ENCODE data around the gene ABLIM3.

The ABLIM3 gene

GRCh38 chr5:149242339-149242738 is 101.0 kb downstream of the ABLIM3 start:
- Histone ChIP-seq H3K4me1 (ENCODE audit: control insufficient read depth in 1 of 2, insufficient read depth in 2 of 2, low read length in 2 of 2) (no peaks in the 10 kb centered on the region), H3K9me3 (ENCODE audit: control insufficient read depth in 1 of 2, low read length in 2 of 2) (peaks cover 0 to 3% of the 10 kb centered on the region in 2 donors), H3K27me3 (ENCODE audit: low read depth, low read length) (no peaks in the 10 kb centered on the region), H3K36me3 (ENCODE audit: control insufficient read depth in 1 of 2, insufficient read depth in 2 of 2, low read length in 2 of 2) (peaks cover 11 to 19% of the 10 kb centered on the region in 2 donors), H3K27ac (ENCODE audit: low read length) (no peak overlapping the region), H3K4me3 (ENCODE audit: low read depth in 1 of 2, low read length in 2 of 2) (no peak overlapping the region)

GRCh38 chr5:149246906-149247305 is 105.6 kb downstream of the ABLIM3 start:
- Histone ChIP-seq H3K27ac (ENCODE audit: low read length) (no peak overlapping the region), H3K9me3 (ENCODE audit: control insufficient read depth in 1 of 2, low read length in 2 of 2) (peaks cover 0 to 3% of the 10 kb centered on the region in 2 donors), H3K36me3 (ENCODE audit: control insufficient read depth in 1 of 2, insufficient read depth in 2 of 2, low read length in 2 of 2) (peaks cover 7 to 18% of the 10 kb centered on the region in 2 donors), H3K4me3 (ENCODE audit: low read depth in 1 of 2, low read length in 2 of 2) (no peak overlapping the region), H3K27me3 (ENCODE audit: low read depth, low read length) (no peaks in the 10 kb centered on the region), H3K4me1 (ENCODE audit: control insufficient read depth in 1 of 2, insufficient read depth in 2 of 2, low read length in 2 of 2) (no peaks in the 10 kb centered on the region)

GRCh38 chr5:149247726-149248125 is 106.4 kb downstream of the ABLIM3 start:
- H3K36me3 ChIP-seq (ENCODE audit: control insufficient read depth in 1 of 2, insufficient read depth in 2 of 2, low read length in 2 of 2): peaks cover 7 to 18% of the 10 kb centered on the region in 2 donors
- H3K9me3 ChIP-seq (ENCODE audit: control insufficient read depth in 1 of 2, low read length in 2 of 2): peaks cover 0 to 3% of the 10 kb centered on the region in 2 donors
- no peaks in the 10 kb centered on the region for H3K4me1 ChIP-seq (ENCODE audit: control insufficient read depth in 1 of 2, insufficient read depth in 2 of 2, low read length in 2 of 2)
- no peak overlapping the region for H3K4me3 ChIP-seq (ENCODE audit: low read depth in 1 of 2, low read length in 2 of 2)
- H3K27me3 ChIP-seq (ENCODE audit: low read depth, low read length): no peaks in the 10 kb centered on the region
- no peak overlapping the region for H3K27ac ChIP-seq (ENCODE audit: low read length)

GRCh38 chr5:149251546-149251945 is 110.3 kb downstream of the ABLIM3 start:
- H3K4me1 ChIP-seq (ENCODE audit: control insufficient read depth in 1 of 2, insufficient read depth in 2 of 2, low read length in 2 of 2): no peaks in the 10 kb centered on the region
- no peak overlapping the region for H3K4me3 ChIP-seq (ENCODE audit: low read depth in 1 of 2, low read length in 2 of 2)
- H3K36me3 ChIP-seq (ENCODE audit: control insufficient read depth in 1 of 2, insufficient read depth in 2 of 2, low read length in 2 of 2): peaks cover 5 to 12% of the 10 kb centered on the region in 2 donors
- peaks cover 0 to 3% of the 10 kb centered on the region in 2 donors for H3K9me3 ChIP-seq (ENCODE audit: control insufficient read depth in 1 of 2, low read length in 2 of 2)
- H3K27me3 ChIP-seq (ENCODE audit: low read depth, low read length): no peaks in the 10 kb centered on the region
- no peak overlapping the region for H3K27ac ChIP-seq (ENCODE audit: low read length)

GRCh38 chr5:149254506-149254905 is 113.2 kb downstream of the ABLIM3 start:
- Histone ChIP-seq H3K27ac (ENCODE audit: low read length) (no peak overlapping the region), H3K36me3 (ENCODE audit: control insufficient read depth in 1 of 2, insufficient read depth in 2 of 2, low read length in 2 of 2) (peaks cover 0 to 5% of the 10 kb centered on the region in 2 donors), H3K4me1 (ENCODE audit: control insufficient read depth in 1 of 2, insufficient read depth in 2 of 2, low read length in 2 of 2) (no peaks in the 10 kb centered on the region), H3K9me3 (ENCODE audit: control insufficient read depth in 1 of 2, low read length in 2 of 2) (no peaks in the 10 kb centered on the region), H3K27me3 (ENCODE audit: low read depth, low read length) (no peaks in the 10 kb centered on the region), H3K4me3 (ENCODE audit: low read depth in 1 of 2, low read length in 2 of 2) (no peak overlapping the region)

- Histone ChIP-seq H3K27me3 (ENCODE audit: low read depth, low read length) (no peaks in the 10 kb centered on the region), H3K27ac (ENCODE audit: low read length) (no peak overlapping the region), H3K4me3 (ENCODE audit: low read depth in 1 of 2, low read length in 2 of 2) (no peak overlapping the region), H3K9me3 (ENCODE audit: control insufficient read depth in 1 of 2, low read length in 2 of 2) (no peaks in the 10 kb centered on the region), H3K36me3 (ENCODE audit: control insufficient read depth in 1 of 2, insufficient read depth in 2 of 2, low read length in 2 of 2) (peaks cover 0 to 4% of the 10 kb centered on the region in 2 donors), H3K4me1 (ENCODE audit: control insufficient read depth in 1 of 2, insufficient read depth in 2 of 2, low read length in 2 of 2) (no peaks in the 10 kb centered on the region)
Observed at GRCh38 chr5:149256451-149256850, 115.2 kb downstream of the ABLIM3 start.

GRCh38 chr5:149257131-149257530 is 115.8 kb downstream of the ABLIM3 start:
- Histone ChIP-seq H3K4me3 (ENCODE audit: low read depth in 1 of 2, low read length in 2 of 2) (no peak overlapping the region), H3K9me3 (ENCODE audit: control insufficient read depth in 1 of 2, low read length in 2 of 2) (no peaks in the 10 kb centered on the region), H3K36me3 (ENCODE audit: control insufficient read depth in 1 of 2, insufficient read depth in 2 of 2, low read length in 2 of 2) (peaks cover 0 to 4% of the 10 kb centered on the region in 2 donors), H3K27me3 (ENCODE audit: low read depth, low read length) (no peaks in the 10 kb centered on the region), H3K4me1 (ENCODE audit: control insufficient read depth in 1 of 2, insufficient read depth in 2 of 2, low read length in 2 of 2) (no peaks in the 10 kb centered on the region), H3K27ac (ENCODE audit: low read length) (no peak overlapping the region)

- H3K9me3 ChIP-seq (ENCODE audit: control insufficient read depth in 1 of 2, low read length in 2 of 2): no peaks in the 10 kb centered on the region
- H3K4me3 ChIP-seq (ENCODE audit: low read depth in 1 of 2, low read length in 2 of 2): no peak overlapping the region
- H3K4me1 ChIP-seq (ENCODE audit: control insufficient read depth in 1 of 2, insufficient read depth in 2 of 2, low read length in 2 of 2): no peaks in the 10 kb centered on the region
- no peak overlapping the region for H3K27ac ChIP-seq (ENCODE audit: low read length)
- H3K36me3 ChIP-seq (ENCODE audit: control insufficient read depth in 1 of 2, insufficient read depth in 2 of 2, low read length in 2 of 2): peaks cover 0 to 4% of the 10 kb centered on the region in 2 donors
- H3K27me3 ChIP-seq (ENCODE audit: low read depth, low read length): no peaks in the 10 kb centered on the region
Observed at GRCh38 chr5:149257889-149258705, 116.8 kb downstream of the ABLIM3 start.

- H3K36me3 ChIP-seq (ENCODE audit: control insufficient read depth in 1 of 2, insufficient read depth in 2 of 2, low read length in 2 of 2): no peaks in the 10 kb centered on the region
- no peaks in the 10 kb centered on the region for H3K27me3 ChIP-seq (ENCODE audit: low read depth, low read length)
- no peaks in the 10 kb centered on the region for H3K4me1 ChIP-seq (ENCODE audit: control insufficient read depth in 1 of 2, insufficient read depth in 2 of 2, low read length in 2 of 2)
- no peak overlapping the region for H3K4me3 ChIP-seq (ENCODE audit: low read depth in 1 of 2, low read length in 2 of 2)
- no peak overlapping the region for H3K27ac ChIP-seq (ENCODE audit: low read length)
- no peaks in the 10 kb centered on the region for H3K9me3 ChIP-seq (ENCODE audit: control insufficient read depth in 1 of 2, low read length in 2 of 2)
Observed at GRCh38 chr5:149260761-149261160, 119.5 kb downstream of the ABLIM3 start.

GRCh38 chr5:149261246-149261645 is 120.0 kb downstream of the ABLIM3 start:
- Histone ChIP-seq H3K27me3 (ENCODE audit: low read depth, low read length) (no peaks in the 10 kb centered on the region), H3K4me1 (ENCODE audit: control insufficient read depth in 1 of 2, insufficient read depth in 2 of 2, low read length in 2 of 2) (no peaks in the 10 kb centered on the region), H3K4me3 (ENCODE audit: low read depth in 1 of 2, low read length in 2 of 2) (no peak overlapping the region), H3K27ac (ENCODE audit: low read length) (no peak overlapping the region), H3K9me3 (ENCODE audit: control insufficient read depth in 1 of 2, low read length in 2 of 2) (no peaks in the 10 kb centered on the region), H3K36me3 (ENCODE audit: control insufficient read depth in 1 of 2, insufficient read depth in 2 of 2, low read length in 2 of 2) (no peaks in the 10 kb centered on the region)

GRCh38 chr5:149262315-149262714 is 121.0 kb downstream of the ABLIM3 start:
- no peaks in the 10 kb centered on the region for H3K27me3 ChIP-seq (ENCODE audit: low read depth, low read length)
- H3K36me3 ChIP-seq (ENCODE audit: control insufficient read depth in 1 of 2, insufficient read depth in 2 of 2, low read length in 2 of 2): no peaks in the 10 kb centered on the region

More at GRCh38 chr5:149262315-149262714, 121.0 kb downstream of the ABLIM3 start:
- Histone ChIP-seq H3K4me1 (ENCODE audit: control insufficient read depth in 1 of 2, insufficient read depth in 2 of 2, low read length in 2 of 2) (no peaks in the 10 kb centered on the region), H3K9me3 (ENCODE audit: control insufficient read depth in 1 of 2, low read length in 2 of 2) (no peaks in the 10 kb centered on the region), H3K27ac (ENCODE audit: low read length) (no peak overlapping the region), H3K4me3 (ENCODE audit: low read depth in 1 of 2, low read length in 2 of 2) (no peak overlapping the region)
